GM12873 (cell line): ENCODE data around the gene ADAM22.

Experiments used
- CTCF ChIP-seq: IDR thresholded peaks from 2 replicates; pipeline ENCODE4 v1.5.1; 2012; ENCODE audit warnings: low read depth, mild to moderate bottlenecking, moderate library complexity, low read length, control low read depth; ENCODE audit not compliant: insufficient read depth; ENCODE audit errors: missing control alignments

ADAM22 gene

DNA sequence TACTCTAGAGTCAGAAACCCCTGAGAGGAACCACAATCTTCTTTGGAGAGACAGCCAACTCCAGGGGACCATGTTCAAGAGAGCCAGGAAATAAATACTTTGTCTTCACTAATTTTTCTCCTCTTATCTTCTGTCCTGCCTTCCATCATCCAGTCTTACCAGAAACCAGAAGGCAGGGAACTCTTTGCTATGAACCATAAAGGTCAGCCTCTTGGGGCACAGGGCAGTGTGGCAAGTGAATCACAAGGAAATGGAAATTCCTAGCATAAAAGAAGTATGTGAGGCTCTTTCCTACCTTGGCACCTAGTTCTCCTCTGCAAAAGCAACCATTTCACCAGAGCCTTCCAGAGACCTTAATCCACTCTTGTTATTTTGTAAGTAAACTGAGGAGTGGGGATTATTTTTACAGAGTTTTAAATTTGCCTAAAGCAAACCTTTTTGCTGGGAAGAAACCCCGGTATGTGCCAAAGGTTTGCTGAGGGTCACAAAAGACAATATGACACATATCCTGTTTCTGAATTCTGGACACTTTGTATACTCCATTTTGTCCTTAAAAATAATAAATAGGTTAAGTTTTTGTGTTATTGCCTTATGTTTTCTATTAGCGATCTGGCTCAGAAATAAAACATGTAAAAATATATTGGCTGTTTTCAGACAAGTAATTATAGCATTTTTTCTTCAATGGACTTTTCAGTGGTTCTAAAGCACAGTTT, 87.1 kb downstream of the ADAM22 start:
- TF ChIP-seq CTCF, result no peak

DNA sequence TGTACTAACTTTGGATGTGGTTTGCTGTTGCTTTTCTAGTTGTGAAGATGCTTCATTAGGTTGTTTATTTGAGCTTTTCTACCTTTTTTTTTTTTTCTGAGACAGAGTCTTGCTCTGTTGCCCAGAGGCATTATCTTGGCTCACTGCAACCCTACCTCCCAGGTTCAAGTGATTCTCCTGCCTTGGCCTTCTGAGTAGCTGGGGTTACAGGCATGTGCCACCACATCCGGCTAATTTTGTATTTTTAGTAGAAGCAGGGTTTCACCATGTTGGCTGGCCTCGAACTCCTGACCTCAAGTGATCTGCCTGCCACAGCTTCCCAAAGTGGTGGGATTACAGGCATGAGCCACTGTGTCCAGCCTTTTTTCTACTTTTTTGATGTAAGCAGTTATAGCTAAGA, 93.7 kb downstream of the ADAM22 start:
- no peak for TF ChIP-seq CTCF

DNA sequence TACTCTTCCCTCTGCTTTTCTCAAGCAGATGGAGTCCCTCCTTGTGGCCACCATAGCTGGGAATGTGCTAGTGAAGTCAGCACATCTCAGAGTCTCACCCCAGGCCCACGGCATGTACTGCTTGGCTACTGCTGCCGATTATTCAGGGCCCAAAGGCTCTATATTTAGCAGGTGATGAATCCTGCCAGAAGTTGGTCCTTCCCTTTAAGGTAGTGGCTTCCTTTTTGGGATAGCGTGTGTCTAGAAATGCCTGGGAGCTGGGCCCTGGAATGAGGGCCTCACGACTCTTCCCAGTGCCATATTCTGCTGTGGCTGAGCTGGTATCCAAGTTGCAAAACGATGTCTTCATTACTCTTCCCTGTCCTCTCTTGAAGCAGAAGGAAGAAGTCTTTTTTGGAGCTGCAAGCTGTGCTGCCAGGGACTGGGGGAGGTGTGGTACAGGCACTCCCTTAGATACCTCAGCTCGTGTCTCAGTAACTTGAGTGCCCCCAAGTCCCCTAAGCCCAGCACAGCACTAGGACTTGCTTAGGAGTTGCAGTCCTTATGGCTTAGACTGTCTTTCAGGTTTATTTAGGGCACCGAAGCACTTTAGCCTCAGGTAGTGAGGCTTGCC, 100.1 kb downstream of the ADAM22 start:
- TF ChIP-seq CTCF, result no peak

DNA sequence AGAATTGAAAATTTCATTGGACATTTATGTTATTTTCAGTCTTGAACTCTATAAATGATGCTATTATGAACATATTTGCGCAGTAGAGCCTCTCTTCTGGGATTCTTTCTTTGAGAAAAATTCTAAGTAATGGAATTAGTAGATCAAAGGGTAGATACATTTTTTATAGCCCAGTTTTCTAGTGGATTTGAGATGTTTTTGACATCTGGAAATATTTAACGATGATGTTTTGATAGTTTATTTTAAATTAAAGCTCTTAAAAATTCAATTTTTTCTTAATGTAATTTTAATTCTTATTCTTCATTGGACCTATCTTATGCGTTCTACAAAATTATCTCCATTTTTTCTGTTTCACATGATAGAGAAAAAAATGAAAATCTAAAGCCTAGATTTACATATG, 103.0 kb downstream of the ADAM22 start:
- TF ChIP-seq CTCF, result no peak

DNA sequence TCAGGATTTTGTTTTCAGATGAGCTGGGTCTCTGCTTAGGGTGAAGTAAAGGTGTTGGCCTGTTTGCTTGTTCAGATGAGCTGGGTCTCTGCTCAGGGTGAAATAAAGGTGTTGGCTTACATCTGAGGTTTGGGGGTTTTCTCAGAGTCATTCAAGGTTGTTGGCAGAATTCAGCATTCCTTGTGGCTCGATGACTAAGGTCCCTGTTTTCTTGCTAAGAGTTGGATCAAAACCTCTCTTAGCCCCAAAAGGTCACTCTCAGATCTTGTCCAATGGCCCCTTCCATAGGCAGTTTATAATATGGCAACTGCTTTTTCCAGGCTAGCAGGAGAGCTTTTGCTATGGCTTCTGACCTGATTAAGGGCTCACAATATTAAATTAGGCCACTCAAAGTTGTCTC, 106.6 kb downstream of the ADAM22 start:
- TF ChIP-seq CTCF, result no peak

DNA sequence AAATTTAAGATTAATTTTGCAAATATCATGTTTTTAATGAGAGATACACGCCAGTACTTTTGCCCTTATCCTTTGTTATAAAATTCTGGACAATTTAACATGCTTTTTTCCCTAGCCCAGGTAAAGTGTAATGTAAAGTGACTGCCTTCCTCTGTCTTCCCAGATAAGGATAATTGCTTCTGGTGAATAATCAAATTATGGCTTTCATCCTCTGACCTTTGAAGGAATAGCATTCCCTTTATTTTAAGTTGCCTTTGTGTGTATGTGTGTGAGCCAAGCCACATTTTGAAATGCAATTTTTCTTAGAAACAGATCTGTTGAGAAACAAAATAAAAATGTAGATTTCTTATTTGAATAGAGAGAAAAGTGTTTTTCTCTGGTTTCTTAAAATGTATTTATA, 107.5 kb downstream of the ADAM22 start:
- no peak for TF ChIP-seq CTCF

GRCh38 chr7:88042157-88042556, 108.1 kb downstream of the ADAM22 start:
- TF ChIP-seq CTCF, result no peak
